HFF-Myc (cell line): Measurements from ENCODE around the gene FOXO3.

Experiments
- DNase-seq: peaks from one replicate; pipeline ENCODE4 v3.0.0-alpha.2; 2011; ENCODE audit warnings: low read depth; ENCODE audit errors: extremely low read depth
- H3K4me3 ChIP-seq: replicated peaks from 2 replicates; pipeline ENCODE4 v1.5.1; 2011; ENCODE audit warnings: low read depth, mild to moderate bottlenecking, control low read depth, low read length
- CTCF ChIP-seq: IDR thresholded peaks from 2 replicates; pipeline ENCODE4 v1.5.1; 2012; ENCODE audit warnings: mild to moderate bottlenecking, low read depth, low read length, control low read depth; ENCODE audit errors: missing control alignments

FOXO3 gene

GRCh38 chr6:108596956-108597355 lies 36.2 kb downstream of the FOXO3 start:
- no peak overlapping the region for H3K4me3 ChIP-seq
- no peak for DNase-seq
- TF ChIP-seq CTCF: no peak

GRCh38 chr6:108597572-108598304 lies 37.0 kb downstream of the FOXO3 start:
- no peak for TF ChIP-seq CTCF
- no peak overlapping the region for H3K4me3 ChIP-seq
- no peak for DNase-seq

- no peak for DNase-seq
- H3K4me3 ChIP-seq: no peak overlapping the region
- no peak for TF ChIP-seq CTCF
These were observed 37.7 kb downstream of the FOXO3 start for GRCh38 chr6:108598305-108598863.

- TF ChIP-seq CTCF: no peak
- H3K4me3 ChIP-seq: no peak overlapping the region
- no peak for DNase-seq
These were observed 43.4 kb downstream of the FOXO3 start for GRCh38 chr6:108604156-108604555.

- no peak for TF ChIP-seq CTCF
- H3K4me3 ChIP-seq: no peak overlapping the region
- DNase-seq: no peak
These were observed 45.6 kb downstream of the FOXO3 start for GRCh38 chr6:108606250-108606690.

- no peak overlapping the region for H3K4me3 ChIP-seq
- no peak for TF ChIP-seq CTCF
- no peak for DNase-seq
These were observed 47.9 kb downstream of the FOXO3 start for GRCh38 chr6:108608453-108609275.
